Measurements from ENCODE around the gene GRK5.

GRK5 gene

GRCh38 chr10:119350502-119351097 is 143.2 kb downstream of the GRK5 start:
- H3K36me3 ChIP-seq (ENCODE audit: control insufficient read depth, insufficient read depth, low read length), result no peaks in the 10 kb centered on the region
- H3K4me1 ChIP-seq (ENCODE audit: control insufficient read depth, insufficient read depth, low read length), result peaks cover 23% of the 10 kb centered on the region
- no peak overlapping the region for H3K4me3 ChIP-seq (ENCODE audit: low read length)
- no peak overlapping the region for H3K27ac ChIP-seq (ENCODE audit: low read depth, low read length)
- H3K27me3 ChIP-seq (ENCODE audit: control insufficient read depth, insufficient read depth, low read length), result no peaks in the 10 kb centered on the region
- H3K9ac ChIP-seq (ENCODE audit: low read length), result no peak overlapping the region

GRCh38 chr10:119351189-119351588 is 143.8 kb downstream of the GRK5 start:
- Histone ChIP-seq H3K9ac (ENCODE audit: low read length) (no peak overlapping the region), H3K4me1 (ENCODE audit: control insufficient read depth, insufficient read depth, low read length) (peaks cover 21% of the 10 kb centered on the region), H3K36me3 (ENCODE audit: control insufficient read depth, insufficient read depth, low read length) (no peaks in the 10 kb centered on the region), H3K27ac (ENCODE audit: low read depth, low read length) (no peak overlapping the region), H3K27me3 (ENCODE audit: control insufficient read depth, insufficient read depth, low read length) (no peaks in the 10 kb centered on the region), H3K4me3 (ENCODE audit: low read length) (no peak overlapping the region)

GRCh38 chr10:119352042-119352441 is 144.7 kb downstream of the GRK5 start:
- H3K27me3 ChIP-seq (ENCODE audit: control insufficient read depth, insufficient read depth, low read length), result no peaks in the 10 kb centered on the region

GRCh38 chr10:119352807-119353206 is 145.4 kb downstream of the GRK5 start:
- Histone ChIP-seq H3K9ac (ENCODE audit: low read length) (no peak overlapping the region), H3K4me3 (ENCODE audit: low read length) (no peak overlapping the region), H3K27ac (ENCODE audit: low read depth, low read length) (no peak overlapping the region), H3K27me3 (ENCODE audit: control insufficient read depth, insufficient read depth, low read length) (no peaks in the 10 kb centered on the region), H3K4me1 (ENCODE audit: control insufficient read depth, insufficient read depth, low read length) (peaks cover 24% of the 10 kb centered on the region), H3K36me3 (ENCODE audit: control insufficient read depth, insufficient read depth, low read length) (no peaks in the 10 kb centered on the region)

More at GRCh38 chr10:119352042-119352441, 144.7 kb downstream of the GRK5 start:
- no peaks in the 10 kb centered on the region for H3K36me3 ChIP-seq (ENCODE audit: control insufficient read depth, insufficient read depth, low read length)
- no peak overlapping the region for H3K9ac ChIP-seq (ENCODE audit: low read length)
- no peak overlapping the region for H3K4me3 ChIP-seq (ENCODE audit: low read length)
- no peak overlapping the region for H3K27ac ChIP-seq (ENCODE audit: low read depth, low read length)
- peaks cover 20% of the 10 kb centered on the region for H3K4me1 ChIP-seq (ENCODE audit: control insufficient read depth, insufficient read depth, low read length)

GRCh38 chr10:119353421-119353820 is 146.1 kb downstream of the GRK5 start:
- Histone ChIP-seq H3K9ac (ENCODE audit: low read length) (no peak overlapping the region), H3K36me3 (ENCODE audit: control insufficient read depth, insufficient read depth, low read length) (no peaks in the 10 kb centered on the region), H3K27ac (ENCODE audit: low read depth, low read length) (no peak overlapping the region), H3K27me3 (ENCODE audit: control insufficient read depth, insufficient read depth, low read length) (no peaks in the 10 kb centered on the region), H3K4me1 (ENCODE audit: control insufficient read depth, insufficient read depth, low read length) (peaks cover 21% of the 10 kb centered on the region), H3K4me3 (ENCODE audit: low read length) (no peak overlapping the region)

- H3K27me3 ChIP-seq (ENCODE audit: control insufficient read depth, insufficient read depth, low read length), result no peaks in the 10 kb centered on the region
- H3K9ac ChIP-seq (ENCODE audit: low read length), result no peak overlapping the region
- no peak overlapping the region for H3K4me3 ChIP-seq (ENCODE audit: low read length)
- H3K4me1 ChIP-seq (ENCODE audit: control insufficient read depth, insufficient read depth, low read length), result peaks cover 7% of the 10 kb centered on the region
- H3K27ac ChIP-seq (ENCODE audit: low read depth, low read length), result no peak overlapping the region
- no peaks in the 10 kb centered on the region for H3K36me3 ChIP-seq (ENCODE audit: control insufficient read depth, insufficient read depth, low read length)
These were observed 148.6 kb downstream of the GRK5 start for GRCh38 chr10:119355930-119356329.

GRCh38 chr10:119357412-119358151 is 150.2 kb downstream of the GRK5 start:
- Histone ChIP-seq H3K9ac (ENCODE audit: low read length) (no peak overlapping the region), H3K27me3 (ENCODE audit: control insufficient read depth, insufficient read depth, low read length) (no peaks in the 10 kb centered on the region), H3K4me1 (ENCODE audit: control insufficient read depth, insufficient read depth, low read length) (peaks cover 6% of the 10 kb centered on the region), H3K4me3 (ENCODE audit: low read length) (no peak overlapping the region), H3K36me3 (ENCODE audit: control insufficient read depth, insufficient read depth, low read length) (no peaks in the 10 kb centered on the region), H3K27ac (ENCODE audit: low read depth, low read length) (peak overlapping the region; percentile 6)

GRCh38 chr10:119358152-119358512 is 150.8 kb downstream of the GRK5 start:
- H3K9ac ChIP-seq (ENCODE audit: low read length), result no peak overlapping the region
- H3K27ac ChIP-seq (ENCODE audit: low read depth, low read length), result no peak overlapping the region
- H3K36me3 ChIP-seq (ENCODE audit: control insufficient read depth, insufficient read depth, low read length), result no peaks in the 10 kb centered on the region
- H3K4me3 ChIP-seq (ENCODE audit: low read length), result no peak overlapping the region
- peaks cover 4% of the 10 kb centered on the region for H3K4me1 ChIP-seq (ENCODE audit: control insufficient read depth, insufficient read depth, low read length)
- H3K27me3 ChIP-seq (ENCODE audit: control insufficient read depth, insufficient read depth, low read length), result no peaks in the 10 kb centered on the region

- H3K9ac ChIP-seq (ENCODE audit: low read length), result no peak overlapping the region
- peaks cover 3% of the 10 kb centered on the region for H3K4me1 ChIP-seq (ENCODE audit: control insufficient read depth, insufficient read depth, low read length)
- H3K4me3 ChIP-seq (ENCODE audit: low read length), result no peak overlapping the region
- no peak overlapping the region for H3K27ac ChIP-seq (ENCODE audit: low read depth, low read length)
- no peaks in the 10 kb centered on the region for H3K36me3 ChIP-seq (ENCODE audit: control insufficient read depth, insufficient read depth, low read length)
- no peaks in the 10 kb centered on the region for H3K27me3 ChIP-seq (ENCODE audit: control insufficient read depth, insufficient read depth, low read length)
These were observed 151.2 kb downstream of the GRK5 start for GRCh38 chr10:119358567-119358966.

- Histone ChIP-seq H3K27ac (ENCODE audit: low read depth, low read length) (no peak overlapping the region), H3K36me3 (ENCODE audit: control insufficient read depth, insufficient read depth, low read length) (no peaks in the 10 kb centered on the region), H3K9ac (ENCODE audit: low read length) (no peak overlapping the region), H3K27me3 (ENCODE audit: control insufficient read depth, insufficient read depth, low read length) (no peaks in the 10 kb centered on the region), H3K4me1 (ENCODE audit: control insufficient read depth, insufficient read depth, low read length) (peaks cover 3% of the 10 kb centered on the region), H3K4me3 (ENCODE audit: low read length) (no peak overlapping the region)
These were observed 151.7 kb downstream of the GRK5 start for GRCh38 chr10:119359025-119359424.

GRCh38 chr10:119360181-119360921 is 153.0 kb downstream of the GRK5 start:
- no peaks in the 10 kb centered on the region for H3K27me3 ChIP-seq (ENCODE audit: control insufficient read depth, insufficient read depth, low read length)
- no peaks in the 10 kb centered on the region for H3K36me3 ChIP-seq (ENCODE audit: control insufficient read depth, insufficient read depth, low read length)
- no peak overlapping the region for H3K4me3 ChIP-seq (ENCODE audit: low read length)
- no peak overlapping the region for H3K27ac ChIP-seq (ENCODE audit: low read depth, low read length)
- no peak overlapping the region for H3K9ac ChIP-seq (ENCODE audit: low read length)
- peaks cover 5% of the 10 kb centered on the region for H3K4me1 ChIP-seq (ENCODE audit: control insufficient read depth, insufficient read depth, low read length)

- peaks cover 11% of the 10 kb centered on the region for H3K4me1 ChIP-seq (ENCODE audit: control insufficient read depth, insufficient read depth, low read length)
- H3K27ac ChIP-seq (ENCODE audit: low read depth, low read length), result no peak overlapping the region
- no peaks in the 10 kb centered on the region for H3K27me3 ChIP-seq (ENCODE audit: control insufficient read depth, insufficient read depth, low read length)
- H3K36me3 ChIP-seq (ENCODE audit: control insufficient read depth, insufficient read depth, low read length), result no peaks in the 10 kb centered on the region
- H3K9ac ChIP-seq (ENCODE audit: low read length), result no peak overlapping the region
- H3K4me3 ChIP-seq (ENCODE audit: low read length), result no peak overlapping the region
These were observed 153.7 kb downstream of the GRK5 start for GRCh38 chr10:119361037-119361436.
